HTR-8/SVneo (cell line): Measurements from ENCODE around the gene DHCR7.
"Not testable (repeated sequence)": the region's sequence is repeated elsewhere in the genome, so short reads cannot be mapped to it uniquely, and the experiment has no call there.

Experiments
- DNase-seq: peaks from one replicate; pipeline ENCODE4 v3.0.0; 2011; ENCODE audit warnings: low spot score, mixed read lengths; ENCODE audit not compliant: insufficient read length
- FAIRE-seq: peaks from 2 replicates; lab custom pipeline; 2011; peaks lifted over from hg19 to GRCh38; lab: Jason Lieb, UNC

The DHCR7 gene

DNA sequence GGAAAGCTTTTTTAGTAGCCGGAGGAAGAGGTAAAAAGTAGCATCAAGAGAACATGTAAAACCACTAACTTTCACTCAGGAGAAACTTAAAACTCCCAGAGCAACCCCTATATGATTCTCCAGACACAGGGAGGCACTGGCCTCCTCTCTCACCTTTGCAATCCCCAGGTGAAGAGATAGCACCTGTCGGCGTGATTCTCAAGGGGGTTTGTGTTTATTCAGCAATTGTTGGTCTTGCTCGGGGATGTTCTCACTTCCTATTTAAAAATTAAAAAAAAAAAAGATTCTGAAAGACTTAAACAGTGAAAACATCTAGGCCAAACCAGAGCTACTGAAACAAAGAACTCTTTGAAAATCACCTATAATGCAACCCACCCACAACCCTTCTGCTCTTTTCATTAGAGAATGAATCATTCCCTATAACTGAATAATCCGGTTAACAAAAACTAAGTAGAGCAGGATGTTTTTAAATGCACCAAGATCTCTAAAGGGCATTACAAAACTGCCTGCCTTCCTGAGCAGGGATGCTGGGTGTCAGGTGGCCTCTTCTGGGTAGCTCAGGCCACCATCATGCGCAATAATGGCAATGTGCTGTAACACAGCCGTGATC lies 24.9 kb downstream of the DHCR7 start:
- DNase-seq = no peak
- FAIRE-seq = no peak

DNA sequence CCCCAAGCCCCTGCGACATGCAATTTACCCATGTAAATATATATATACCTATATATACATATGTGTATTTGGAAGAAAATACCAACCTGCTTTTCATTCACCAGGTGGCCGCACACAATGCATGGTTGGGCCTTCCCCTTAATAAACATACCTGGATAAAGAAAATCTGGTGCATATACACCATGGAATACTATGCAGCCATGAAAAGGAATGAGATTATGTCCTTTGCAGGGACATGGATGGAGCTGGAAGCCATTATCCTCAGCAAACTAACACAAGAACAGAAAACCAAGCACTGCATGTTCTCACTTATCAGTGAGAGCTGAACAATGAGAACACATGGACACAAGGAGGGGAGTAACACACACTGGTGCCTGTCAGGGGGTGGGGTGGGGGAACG lies 25.9 kb downstream of the DHCR7 start:
- FAIRE-seq, DNase-seq: not testable (repeated sequence)

DNA sequence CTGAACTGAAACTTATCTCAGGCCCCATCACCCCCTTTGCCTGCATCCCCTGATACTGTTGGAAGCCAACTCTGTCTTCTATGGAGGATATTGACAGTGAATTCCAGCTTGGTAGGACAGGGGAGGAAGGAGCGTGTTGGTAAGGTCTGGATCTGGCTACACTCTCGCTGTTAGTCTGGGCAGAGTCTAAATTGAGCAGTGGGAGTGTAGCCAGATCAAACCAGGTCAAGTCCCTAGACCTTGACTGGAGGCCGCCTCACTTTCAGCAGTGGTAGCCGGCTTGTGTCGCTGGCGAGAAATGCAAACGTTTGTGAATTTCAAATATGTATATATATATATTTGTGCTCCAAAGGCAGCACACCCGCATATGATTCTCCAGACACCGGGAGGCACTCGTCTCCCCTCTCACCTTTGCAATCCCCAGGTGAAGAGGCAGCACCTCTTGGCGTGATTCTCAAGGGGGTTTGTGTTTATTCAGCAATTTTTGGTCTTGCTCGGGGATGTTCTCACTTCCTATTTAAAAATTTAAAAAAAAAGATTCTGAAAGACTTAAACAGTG lies 26.7 kb downstream of the DHCR7 start:
- FAIRE-seq (peak; percentile 66), DNase-seq (no peak)

DNA sequence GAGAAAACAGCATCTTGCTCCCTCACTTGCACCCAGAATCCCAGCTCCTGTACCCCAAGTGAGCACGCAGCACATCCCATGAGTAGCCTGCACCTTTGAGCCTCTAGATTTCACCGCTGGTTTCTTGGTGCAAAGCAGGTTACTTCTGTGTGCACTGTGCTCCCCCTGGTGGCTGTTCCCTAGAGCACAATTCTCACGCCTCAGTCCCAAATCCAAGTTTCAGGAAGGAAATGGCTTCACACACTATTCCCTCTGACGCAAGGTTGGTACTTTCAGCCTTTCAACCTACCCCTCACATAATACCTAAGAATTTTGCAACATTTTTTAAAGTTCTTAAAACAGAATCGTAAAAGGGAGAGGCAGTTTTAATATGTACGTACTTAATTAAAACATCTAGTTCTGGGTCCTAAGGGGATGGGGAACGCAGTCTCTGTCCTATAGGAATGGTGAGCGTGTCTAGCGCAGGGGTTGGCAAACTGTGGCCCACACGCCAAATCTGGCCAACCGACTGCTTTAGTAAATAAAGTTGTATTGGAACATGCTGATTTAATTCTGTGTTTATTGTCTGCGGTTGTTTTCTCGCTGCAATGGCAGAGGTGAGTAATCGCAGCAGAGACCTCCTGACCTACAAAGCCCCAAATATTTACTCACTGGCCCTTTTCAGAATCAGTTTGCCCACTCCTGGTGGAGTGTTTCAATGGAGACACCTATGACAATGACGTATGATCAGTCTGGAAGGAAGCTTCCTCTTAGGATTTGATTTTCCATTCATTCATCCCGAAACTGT lies 27.5 kb downstream of the DHCR7 start:
- FAIRE-seq = no peak
- DNase-seq = peak; percentile 60

DNA sequence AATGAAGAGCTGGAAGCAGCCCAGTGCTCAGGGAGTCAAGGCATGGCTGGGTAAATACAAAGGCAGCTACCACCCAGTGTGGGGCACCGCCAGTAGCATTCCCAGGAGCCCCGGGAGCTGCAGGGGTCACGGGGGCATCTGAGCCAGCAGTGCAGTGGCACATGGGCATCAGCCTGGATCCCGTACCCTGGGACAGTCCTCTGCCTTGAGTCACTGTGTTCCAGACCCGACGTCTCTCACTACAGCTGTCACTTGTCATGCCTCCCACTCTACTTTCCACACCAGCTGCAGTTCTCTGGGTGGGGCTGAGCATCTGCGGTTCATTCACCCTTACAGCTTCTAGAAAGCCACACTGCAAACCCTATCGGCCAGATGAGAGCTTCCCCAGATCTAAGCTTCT lies 29.6 kb downstream of the DHCR7 start:
- DNase-seq (no peak), FAIRE-seq (no peak)

DNA sequence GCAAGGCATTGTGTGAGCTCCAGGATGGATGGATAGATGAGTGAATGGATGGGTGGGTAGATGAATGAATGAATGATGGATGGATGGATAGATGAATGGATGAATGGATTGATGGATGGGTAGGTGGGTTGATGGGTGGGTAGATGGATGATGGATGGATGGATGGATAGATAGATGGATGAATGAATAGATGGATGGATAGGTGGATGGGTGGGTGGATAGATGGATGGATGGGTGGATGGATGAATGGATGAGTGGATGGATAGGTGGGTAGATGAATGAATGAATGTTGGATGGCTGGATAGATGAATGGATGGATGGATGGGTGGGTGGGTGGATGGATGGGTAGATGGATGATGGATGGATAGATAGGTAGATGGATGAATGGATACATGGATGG lies 33.5 kb downstream of the DHCR7 start:
- FAIRE-seq (peak; percentile 65), DNase-seq (no peak)

DNA sequence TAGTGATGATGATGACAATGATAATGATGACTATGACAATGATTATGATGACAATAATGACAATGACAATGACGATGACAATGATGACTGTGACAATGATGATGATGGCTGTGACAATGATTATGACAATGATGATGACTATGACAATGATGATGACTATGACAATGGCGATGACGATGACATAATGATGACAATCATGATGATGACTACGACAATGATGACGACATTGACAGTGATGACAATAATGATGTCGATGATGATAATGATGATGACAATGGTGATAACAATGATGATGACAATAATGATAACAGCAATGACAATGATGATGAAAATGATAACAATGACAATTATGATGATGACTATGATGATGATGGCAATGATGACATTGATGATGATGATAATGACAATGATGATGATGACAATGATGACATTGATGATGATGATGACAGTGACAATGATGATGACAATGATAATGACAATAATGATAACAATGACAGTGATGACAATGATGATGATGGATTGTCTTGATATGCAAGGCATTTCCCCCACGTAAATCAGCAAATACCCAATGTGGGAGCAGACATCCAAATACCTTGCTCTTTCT lies 37.7 kb downstream of the DHCR7 start:
- peak; percentile 99 for FAIRE-seq
- DNase-seq = no peak

DNA sequence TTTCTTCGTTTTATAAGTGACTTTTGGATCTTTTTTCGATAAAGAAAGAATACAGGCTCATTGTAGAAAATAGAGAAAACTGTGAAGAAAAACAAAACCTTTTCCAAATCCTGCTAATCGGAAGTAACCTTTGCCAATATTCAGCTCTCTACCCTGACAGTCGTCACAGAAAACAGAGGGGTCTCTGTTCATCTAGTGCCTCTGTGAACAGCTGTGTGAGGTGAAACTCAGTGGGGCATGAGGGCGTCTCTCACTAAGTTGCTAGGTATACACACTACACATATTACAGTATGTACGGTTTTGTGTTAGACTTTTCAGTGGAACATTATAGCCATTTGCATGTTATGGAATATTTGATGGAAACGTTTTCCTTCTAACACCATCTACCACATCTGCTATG lies 39.4 kb downstream of the DHCR7 start:
- FAIRE-seq (no peak), DNase-seq (no peak)

DNA sequence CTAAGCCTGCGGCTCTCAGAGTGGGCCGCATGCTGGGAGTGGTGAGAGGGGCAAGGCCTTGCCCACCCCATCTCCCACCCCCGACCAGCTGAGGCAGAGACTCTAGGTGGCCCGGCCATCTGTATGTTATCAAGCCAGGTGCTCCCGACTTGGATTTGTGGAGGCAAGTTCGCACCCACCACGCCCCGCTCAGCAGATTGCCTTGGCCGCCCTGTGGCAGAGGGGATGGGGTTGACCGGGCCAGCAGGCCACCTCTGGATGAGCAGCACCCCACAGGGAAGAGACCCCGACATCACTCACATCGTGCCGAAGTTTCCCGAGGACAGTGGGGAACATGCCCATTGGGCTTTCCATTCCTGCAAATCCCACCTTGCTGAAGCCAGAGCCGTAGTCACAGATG lies 40.8 kb downstream of the DHCR7 start:
- FAIRE-seq (no peak), DNase-seq (no peak)

DNA sequence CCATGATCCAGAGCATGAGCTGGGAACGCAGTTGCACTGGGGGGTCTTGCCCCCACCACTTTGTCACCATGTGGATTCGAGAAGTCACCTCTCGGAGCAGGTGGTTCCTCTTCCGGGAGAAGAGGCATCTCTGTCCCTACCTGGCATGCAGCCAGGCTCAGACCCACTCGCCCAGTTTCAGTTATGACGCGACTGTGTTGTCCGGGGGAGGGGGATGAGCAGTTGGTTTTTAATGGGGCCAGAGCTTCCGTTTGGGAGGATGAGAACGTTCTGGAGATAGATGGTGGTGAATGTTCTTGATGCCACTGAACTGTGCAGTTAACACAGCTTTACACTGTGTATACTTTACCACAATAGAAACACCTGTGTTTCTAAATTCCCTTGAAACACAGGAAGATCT lies 41.5 kb downstream of the DHCR7 start:
- FAIRE-seq = no peak

DNA sequence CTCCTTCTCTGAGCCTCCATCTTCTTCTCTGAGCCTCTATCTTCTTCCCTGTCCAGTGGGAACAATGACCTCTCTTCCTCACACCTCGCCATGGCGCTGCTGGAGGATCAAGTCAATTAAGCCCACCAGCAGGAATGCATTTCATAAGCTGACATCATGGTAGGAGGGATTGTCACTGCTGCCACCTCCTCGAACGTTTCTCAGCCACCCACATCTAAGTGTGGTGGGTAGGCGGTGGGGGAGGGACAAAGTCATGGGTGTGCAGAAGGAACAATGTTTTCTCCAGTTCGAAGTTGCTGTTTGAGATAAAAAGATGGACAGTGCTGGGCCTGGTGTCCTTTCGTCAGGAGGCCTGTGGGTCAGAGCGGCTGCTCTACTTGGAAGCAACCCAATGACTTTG lies 44.0 kb downstream of the DHCR7 start:
- DNase-seq = no peak
- no peak for FAIRE-seq

More for the DNA sequence above, 41.5 kb downstream of the DHCR7 start:
- no peak for DNase-seq

DNA sequence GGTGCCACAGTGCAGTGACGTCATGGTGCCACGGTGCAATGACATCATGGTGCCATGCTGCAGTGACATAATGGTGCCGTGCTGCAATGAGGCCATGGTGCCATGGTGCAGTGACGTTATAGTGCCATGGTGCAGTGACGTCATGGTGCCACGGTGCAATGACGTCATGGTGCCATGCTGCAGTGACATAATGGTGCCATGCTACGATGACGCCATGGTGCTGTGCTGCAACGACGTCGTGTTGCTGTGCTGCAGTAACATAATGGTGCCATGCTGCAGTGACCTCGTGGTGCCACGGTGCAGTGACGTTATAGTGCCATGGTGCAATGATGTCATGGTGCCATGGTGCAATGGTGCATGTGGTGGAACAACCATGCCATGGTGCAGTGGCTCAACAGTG lies 45.3 kb downstream of the DHCR7 start:
- no peak for DNase-seq
- peak; percentile 98 for FAIRE-seq

DNA sequence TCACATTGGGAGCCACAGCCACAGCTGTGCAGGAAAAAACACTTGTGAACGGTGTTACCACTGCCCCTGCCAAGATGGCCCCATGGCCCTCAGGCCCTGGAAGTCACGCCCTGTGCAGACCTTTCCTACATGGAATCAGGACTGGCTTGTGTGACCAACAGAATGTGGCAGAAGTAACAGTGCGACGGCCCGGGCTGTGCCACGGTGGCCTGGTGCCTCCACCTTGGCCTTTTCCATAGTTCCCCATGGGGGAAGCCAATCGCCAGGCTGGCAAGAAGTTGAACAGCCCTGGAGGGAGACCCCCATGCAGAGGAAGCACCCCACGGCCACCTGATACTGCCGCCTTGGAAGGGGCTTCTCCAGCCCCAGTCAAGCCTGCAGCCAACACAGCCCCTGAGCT lies 48.0 kb downstream of the DHCR7 start:
- no peak for FAIRE-seq
- DNase-seq = no peak

DNA sequence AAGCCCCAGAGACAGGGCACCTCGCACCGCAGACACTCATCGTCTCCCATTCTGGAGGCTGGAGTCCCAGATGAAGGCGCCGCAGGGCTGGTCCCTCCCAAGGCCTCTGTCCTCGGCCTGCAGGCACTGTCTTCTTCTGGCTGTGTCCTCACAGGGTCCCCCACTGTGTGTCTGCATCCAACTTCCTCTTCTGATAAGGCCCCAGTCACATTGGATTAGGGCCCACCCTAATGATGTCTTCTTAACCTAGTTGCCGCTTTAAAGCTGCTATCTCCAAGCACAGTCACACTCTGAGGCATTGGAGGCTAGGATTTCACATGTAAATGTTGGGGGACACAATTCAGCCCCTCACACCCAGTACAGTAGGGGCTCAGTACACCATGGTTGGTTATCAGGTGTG lies 48.9 kb downstream of the DHCR7 start:
- DNase-seq (no peak), FAIRE-seq (no peak)

DNA sequence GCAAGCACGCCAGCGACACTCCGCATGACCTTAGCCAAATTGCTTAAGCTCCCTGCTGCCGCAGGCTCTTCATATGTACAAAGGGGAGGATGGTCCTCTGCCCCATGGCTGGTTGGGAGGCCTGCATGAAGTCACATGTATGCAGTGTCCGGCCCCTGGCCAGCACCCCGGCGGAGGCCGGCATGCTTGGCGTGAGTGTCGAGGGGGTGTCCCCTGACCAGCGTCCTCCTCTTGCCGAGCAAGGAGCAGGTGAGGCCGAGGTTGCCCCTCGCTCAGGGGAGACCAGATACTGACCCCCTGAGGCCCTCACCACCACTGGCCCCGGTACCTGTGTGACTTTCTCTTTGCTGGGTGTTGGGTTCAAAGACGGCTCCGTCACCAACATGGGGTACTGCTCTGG lies 50.2 kb downstream of the DHCR7 start:
- DNase-seq (no peak), FAIRE-seq (no peak)

DNA sequence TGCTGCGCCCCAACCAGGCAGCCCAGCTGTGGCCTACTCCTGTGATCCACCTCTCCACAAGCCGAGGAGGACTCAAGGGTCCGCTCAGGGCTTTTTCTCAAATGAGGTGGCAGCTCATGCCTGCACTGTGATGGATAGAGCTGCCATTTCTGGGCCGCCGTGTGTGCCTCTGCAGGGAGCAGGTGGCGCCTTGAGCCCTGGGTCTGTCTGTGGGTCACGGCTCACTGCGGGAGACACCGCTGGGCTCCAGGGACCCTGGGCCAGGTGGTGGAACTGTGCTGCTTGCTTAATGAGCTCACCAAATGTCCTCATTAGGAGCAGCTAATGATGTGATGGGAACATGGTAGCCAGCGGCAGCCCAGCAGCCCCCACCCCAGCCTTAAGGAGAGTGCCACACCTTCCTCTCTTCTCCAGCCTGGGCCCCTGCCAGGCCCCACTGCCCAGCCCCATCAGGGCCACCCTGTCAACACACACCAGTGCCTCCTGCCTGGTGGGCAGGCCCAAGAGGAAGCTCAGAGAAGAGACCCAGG lies 50.8 kb downstream of the DHCR7 start:
- DNase-seq (no peak), FAIRE-seq (no peak)

DNA sequence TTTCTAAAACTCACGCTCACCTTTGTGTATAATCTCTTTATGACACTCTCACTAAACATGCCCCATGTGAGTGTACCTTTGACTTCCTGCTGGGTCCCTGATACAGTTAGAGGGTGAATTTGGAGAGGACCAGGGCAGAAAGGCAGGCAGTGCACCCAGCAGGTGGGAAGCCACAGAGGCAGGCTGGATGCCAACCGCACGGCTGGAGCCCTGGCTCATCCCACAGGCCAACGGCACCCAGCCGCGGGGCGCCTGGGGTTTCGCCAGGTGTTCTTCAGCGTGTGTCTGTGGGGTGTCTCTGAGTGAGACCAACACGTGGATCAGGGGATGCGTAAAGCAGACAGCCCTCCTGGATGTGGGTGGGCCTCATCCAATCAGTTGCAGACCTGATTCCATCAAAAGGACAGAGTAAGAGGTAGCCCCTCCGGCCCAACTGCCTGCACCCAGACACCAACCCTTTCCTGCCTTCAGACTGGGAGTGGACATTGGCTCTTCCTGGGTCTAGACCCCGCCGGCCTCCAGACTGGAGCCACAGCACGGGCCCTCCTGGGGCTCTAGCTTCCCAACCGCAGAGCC lies 51.6 kb downstream of the DHCR7 start:
- DNase-seq (no peak), FAIRE-seq (no peak)

DNA sequence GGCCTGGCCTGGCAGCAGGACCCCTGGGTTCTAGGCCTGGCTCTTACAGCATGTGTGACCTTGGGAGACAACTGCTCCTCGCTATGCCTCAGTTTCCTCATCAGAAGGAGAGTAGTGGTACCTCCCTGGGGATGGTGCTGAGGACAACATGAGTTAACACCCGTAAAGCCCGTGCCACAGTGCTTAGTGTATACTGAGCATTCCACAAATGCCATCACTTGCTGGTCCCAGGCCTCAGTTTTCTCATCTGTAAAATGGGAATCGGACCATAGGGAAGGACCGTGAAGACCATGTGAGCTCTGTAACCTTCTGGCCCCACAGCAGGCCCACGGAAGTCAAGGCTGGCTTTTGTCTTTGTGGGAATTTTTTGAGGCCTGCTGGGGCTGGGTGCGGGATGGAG lies 52.4 kb downstream of the DHCR7 start:
- no peak for FAIRE-seq
- no peak for DNase-seq

DNA sequence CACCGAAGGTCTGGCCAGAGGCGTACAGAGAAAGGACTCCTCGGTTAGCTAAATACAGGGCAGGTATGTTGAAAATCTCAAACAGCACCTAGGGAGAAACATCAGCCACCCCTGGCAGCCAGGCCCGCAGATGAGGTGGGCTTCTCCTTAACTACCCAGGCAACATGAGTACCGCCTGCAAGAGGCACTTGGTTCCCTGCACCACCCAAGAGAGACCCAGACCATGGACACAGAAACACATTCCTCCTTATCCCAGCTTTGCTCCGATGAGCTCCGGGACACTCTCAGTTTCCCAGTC lies 53.0 kb downstream of the DHCR7 start:
- DNase-seq = no peak
- no peak for FAIRE-seq

DNA sequence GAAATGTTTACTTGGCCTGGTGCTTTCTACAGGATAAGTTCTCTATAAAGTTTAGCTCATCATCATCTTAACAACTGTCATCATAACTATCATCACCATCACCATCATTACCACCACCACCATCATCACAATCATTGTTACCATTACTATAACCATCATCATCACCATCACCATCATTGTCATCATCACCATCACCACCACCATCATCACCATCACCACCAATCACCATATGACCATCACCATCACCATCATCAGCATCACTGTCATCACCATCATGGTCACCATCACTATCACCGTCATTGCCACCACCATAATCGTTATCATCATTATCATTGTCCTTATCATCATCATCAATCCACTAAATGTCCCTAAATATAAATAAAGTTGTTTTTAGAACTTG lies 54.9 kb downstream of the DHCR7 start:
- DNase-seq (no peak), FAIRE-seq (peak; percentile 100)

DNA sequence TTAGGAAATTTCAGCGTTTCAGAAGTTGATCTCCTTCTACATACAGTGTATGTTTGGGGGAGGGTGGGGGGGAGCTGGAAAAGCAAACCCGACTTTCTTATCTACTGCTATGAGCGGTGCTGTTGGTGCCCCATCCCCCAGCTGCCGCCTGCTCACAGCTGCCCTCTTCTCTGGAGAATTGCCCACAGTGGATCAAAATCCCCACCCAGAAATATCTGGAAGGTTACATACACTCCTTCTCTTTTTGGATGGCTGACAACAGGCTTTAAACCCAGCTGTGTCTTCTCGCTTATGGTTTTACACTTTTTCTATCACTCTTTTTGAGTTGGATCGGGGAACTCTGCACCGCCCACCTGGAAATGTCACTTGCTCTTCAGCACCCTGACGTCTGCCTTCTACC lies 56.4 kb downstream of the DHCR7 start:
- DNase-seq (no peak), FAIRE-seq (no peak)
